ENCODE results near the gene PLET1. TPM values are rescaled to one million over a fixed set of nuclear protein-coding genes. Genes with fewer than 3 reads are reported as not detected.

Gene PLET1
- total RNA-seq, 1 experiment from 2014 or later: not detected

- Histone ChIP-seq H3K56ac (ENCODE audit: insufficient read length, low read depth, low read length) (no peak overlapping the region), H3K79me1 (ENCODE audit: insufficient read depth, low read depth, low read length, poor library complexity, severe bottlenecking) (no peaks in the 10 kb centered on the region), H3K27ac (ENCODE audit: insufficient read length, low read depth, low read length) (no peak overlapping the region), H3K23ac (ENCODE audit: insufficient read length, low read depth, low read length) (no peak overlapping the region), H3K4ac (ENCODE audit: low read depth, low read length) (no peak overlapping the region), H2BK120ac (ENCODE audit: low read depth, low read length, poor library complexity, severe bottlenecking) (no peak overlapping the region), H4K5ac (ENCODE audit: insufficient read length, low read depth, low read length) (no peak overlapping the region), H3K9ac (ENCODE audit: extremely low read depth, insufficient read length, low read length) (no peak overlapping the region), H4K20me1 (ENCODE audit: control insufficient read depth, insufficient read depth, insufficient read length) (no peaks in the 10 kb centered on the region), H3K18ac (ENCODE audit: insufficient read length, low read depth, low read length) (no peak overlapping the region), H4K8ac (replicated peaks; ENCODE audit: insufficient read length, low read depth, low read length) (no peak overlapping the region), H3T11ph (ENCODE audit: low read length) (no peak overlapping the region), H3K23me2 (ENCODE audit: insufficient read length, low read depth, low read length, poor library complexity, severe bottlenecking) (no peaks in the 10 kb centered on the region), H3K4me2 (ENCODE audit: insufficient read depth, insufficient read length, low read length) (no peak overlapping the region), H2BK15ac (ENCODE audit: low read depth, low read length) (no peak overlapping the region), H4K91ac (ENCODE audit: insufficient read length, low read depth, low read length) (no peak overlapping the region), H3K14ac (ENCODE audit: insufficient read depth, low read length) (no peak overlapping the region), H2BK20ac (ENCODE audit: low read depth, low read length, poor library complexity, severe bottlenecking) (no peak overlapping the region), H2BK5ac (ENCODE audit: insufficient read length, low read length) (no peak overlapping the region), H3K79me2 (ENCODE audit: insufficient read depth, low read length) (no peaks in the 10 kb centered on the region), H2AFZ (ENCODE audit: low read length) (no peak overlapping the region), H2AK5ac (ENCODE audit: insufficient read length, low read length) (no peak overlapping the region), H3K9me3 (ENCODE audit: control insufficient read depth, low read depth, low read length) (no peaks in the 10 kb centered on the region), H3K27me3 (ENCODE audit: insufficient read depth, low read length) (no peaks in the 10 kb centered on the region), H2BK12ac (ENCODE audit: insufficient read length, low read depth, low read length) (no peak overlapping the region), H3K4me1 (ENCODE audit: insufficient read depth, low read length) (no peaks in the 10 kb centered on the region)
- no peaks in the 10 kb centered on the region; the same call in none of the 2 replicates for H3K27me3 Mint-ChIP-seq (ENCODE audit: low read depth)
- H3K27ac Mint-ChIP-seq: no peak overlapping the region
- no peak overlapping the region for H3K4me3 Mint-ChIP-seq
- H3K36me3 Mint-ChIP-seq (ENCODE audit: insufficient read depth in 1 of 3, low read depth in 3 of 3): no peaks in the 10 kb centered on the region
- peaks cover 4 to 7% of the 10 kb centered on the region in 2 experiments; a peak in 2 of 4 replicates for H3K4me1 Mint-ChIP-seq
- no peak for TF ChIP-seq CTCF (conservative IDR thresholded peaks at IDR 0.05)
- WGBS (ENCODE audit: extremely low coverage, insufficient read length, low lambda C conversion rate): no CpG with 5 or more reads among the region's 6 CpGs
- no peak for DNase-seq
- no peaks in the 10 kb centered on the region for H3K9me3 Mint-ChIP-seq
Observed at GRCh38 chr11:112269139-112269538, 8.5 kb upstream of the PLET1 start.
